ENCODE data around the gene KIR3DL3. TPM values are rescaled to one million over a fixed set of nuclear protein-coding genes. Genes with fewer than 3 reads are reported as not detected.
"Not testable (repeated sequence)": the region's sequence is repeated elsewhere in the genome, so short reads cannot be mapped to it uniquely, and the experiment has no call there.

KIR3DL3 gene
- total RNA-seq, 2 experiments from 2014 or later, result not detected

- POLR2A ChIA-PET; CTCF ChIA-PET; H3K4me3 Mint-ChIP-seq; DNase-seq; H3K4me1 Mint-ChIP-seq; H3K36me3 Mint-ChIP-seq (ENCODE audit: low read depth); H3K27ac Mint-ChIP-seq; H3K27me3 Mint-ChIP-seq; H3K9me3 Mint-ChIP-seq: not testable (repeated sequence)
These were observed 17.7 kb downstream of the KIR3DL3 start for GRCh38 chr19:54741950-54742349.

GRCh38 chr19:54744080-54744479 is 19.8 kb downstream of the KIR3DL3 start:
- POLR2A ChIA-PET; H3K27me3 Mint-ChIP-seq; H3K36me3 Mint-ChIP-seq (ENCODE audit: low read depth); H3K4me3 Mint-ChIP-seq; H3K4me1 Mint-ChIP-seq; H3K27ac Mint-ChIP-seq; DNase-seq; CTCF ChIA-PET; H3K9me3 Mint-ChIP-seq: not testable (repeated sequence)

- H3K4me3 Mint-ChIP-seq; DNase-seq; H3K27ac Mint-ChIP-seq; H3K4me1 Mint-ChIP-seq; CTCF ChIA-PET; H3K27me3 Mint-ChIP-seq; H3K36me3 Mint-ChIP-seq (ENCODE audit: low read depth); POLR2A ChIA-PET; H3K9me3 Mint-ChIP-seq: not testable (repeated sequence)
These were observed 23.5 kb downstream of the KIR3DL3 start for GRCh38 chr19:54747614-54748322.

- CTCF ChIA-PET; H3K27me3 Mint-ChIP-seq; H3K4me1 Mint-ChIP-seq; H3K27ac Mint-ChIP-seq; H3K36me3 Mint-ChIP-seq (ENCODE audit: low read depth); DNase-seq; H3K4me3 Mint-ChIP-seq; POLR2A ChIA-PET; H3K9me3 Mint-ChIP-seq: not testable (repeated sequence)
These were observed 26.0 kb downstream of the KIR3DL3 start for GRCh38 chr19:54750276-54750675.

- DNase-seq; H3K4me3 Mint-ChIP-seq; POLR2A ChIA-PET; H3K4me1 Mint-ChIP-seq; H3K9me3 Mint-ChIP-seq; H3K27me3 Mint-ChIP-seq; H3K27ac Mint-ChIP-seq; H3K36me3 Mint-ChIP-seq (ENCODE audit: low read depth); CTCF ChIA-PET: not testable (repeated sequence)
These were observed 32.2 kb downstream of the KIR3DL3 start for GRCh38 chr19:54756204-54757110.

- H3K27me3 Mint-ChIP-seq; H3K36me3 Mint-ChIP-seq (ENCODE audit: low read depth); H3K4me3 Mint-ChIP-seq; H3K27ac Mint-ChIP-seq; H3K4me1 Mint-ChIP-seq; CTCF ChIA-PET; POLR2A ChIA-PET; H3K9me3 Mint-ChIP-seq; DNase-seq: not testable (repeated sequence)
These were observed 34.3 kb downstream of the KIR3DL3 start for GRCh38 chr19:54758577-54758976.

- H3K36me3 Mint-ChIP-seq (ENCODE audit: low read depth); H3K4me1 Mint-ChIP-seq; DNase-seq; H3K27me3 Mint-ChIP-seq; H3K27ac Mint-ChIP-seq; H3K9me3 Mint-ChIP-seq; CTCF ChIA-PET; POLR2A ChIA-PET; H3K4me3 Mint-ChIP-seq: not testable (repeated sequence)
These were observed 40.0 kb downstream of the KIR3DL3 start for GRCh38 chr19:54764219-54764618.

- CTCF ChIA-PET, H3K9me3 Mint-ChIP-seq, H3K4me3 Mint-ChIP-seq: not testable (repeated sequence)
These were observed 42.2 kb downstream of the KIR3DL3 start for GRCh38 chr19:54766464-54766863.

GRCh38 chr19:54769646-54770045 is 45.4 kb downstream of the KIR3DL3 start, which contains the start of gene KIR2DL1:
TSS of gene KIR2DL1 (plus strand) at chr19:54769793. CDS start at chr19:54769851, 58 bp downstream.
- not testable (repeated sequence) for H3K36me3 Mint-ChIP-seq (ENCODE audit: low read depth); H3K4me3 Mint-ChIP-seq

More at GRCh38 chr19:54766464-54766863, 42.2 kb downstream of the KIR3DL3 start:
- H3K27me3 Mint-ChIP-seq; POLR2A ChIA-PET; H3K4me1 Mint-ChIP-seq; H3K36me3 Mint-ChIP-seq (ENCODE audit: low read depth); H3K27ac Mint-ChIP-seq; DNase-seq: not testable (repeated sequence)

GRCh38 chr19:54770511-54770910 is 46.3 kb downstream of the KIR3DL3 start:
- CTCF ChIA-PET; H3K36me3 Mint-ChIP-seq (ENCODE audit: low read depth); H3K27me3 Mint-ChIP-seq; H3K27ac Mint-ChIP-seq; POLR2A ChIA-PET; DNase-seq; H3K4me3 Mint-ChIP-seq; H3K4me1 Mint-ChIP-seq; H3K9me3 Mint-ChIP-seq: not testable (repeated sequence)

More at GRCh38 chr19:54769646-54770045, 45.4 kb downstream of the KIR3DL3 start, which contains the start of gene KIR2DL1:
- H3K4me1 Mint-ChIP-seq, POLR2A ChIA-PET, DNase-seq, H3K27ac Mint-ChIP-seq, H3K9me3 Mint-ChIP-seq, CTCF ChIA-PET, H3K27me3 Mint-ChIP-seq: not testable (repeated sequence)

GRCh38 chr19:54771018-54771960 is 47.0 kb downstream of the KIR3DL3 start:
- DNase-seq; H3K9me3 Mint-ChIP-seq; CTCF ChIA-PET; POLR2A ChIA-PET; H3K4me3 Mint-ChIP-seq; H3K27ac Mint-ChIP-seq; H3K27me3 Mint-ChIP-seq; H3K4me1 Mint-ChIP-seq; H3K36me3 Mint-ChIP-seq (ENCODE audit: low read depth): not testable (repeated sequence)

GRCh38 chr19:54772666-54773065 is 48.4 kb downstream of the KIR3DL3 start:
- POLR2A ChIA-PET, H3K4me3 Mint-ChIP-seq, H3K27me3 Mint-ChIP-seq: not testable (repeated sequence)

More at GRCh38 chr19:54772666-54773065, 48.4 kb downstream of the KIR3DL3 start:
- H3K36me3 Mint-ChIP-seq (ENCODE audit: low read depth); H3K27ac Mint-ChIP-seq; CTCF ChIA-PET; DNase-seq; H3K4me1 Mint-ChIP-seq; H3K9me3 Mint-ChIP-seq: not testable (repeated sequence)
